Measurements from ENCODE around the gene AMPD2.
"Not testable (repeated sequence)": the region's sequence is repeated elsewhere in the genome, so short reads cannot be mapped to it uniquely, and the experiment has no call there.

The AMPD2 gene

GRCh38 chr1:109678637-109679036 is 59.0 kb downstream of the AMPD2 start:
- H3K9ac ChIP-seq (ENCODE audit: low read length); H3K36me3 ChIP-seq (ENCODE audit: control insufficient read depth, insufficient read depth, low read length); H3K27me3 ChIP-seq (ENCODE audit: control insufficient read depth, insufficient read depth, low read length); H3K4me1 ChIP-seq (ENCODE audit: control insufficient read depth, insufficient read depth, low read length); H3K9me3 ChIP-seq (ENCODE audit: control insufficient read depth, low read length); H3K4me3 ChIP-seq (ENCODE audit: low read length): not testable (repeated sequence)
